ENCODE data around the gene MTG2. TPM values are rescaled to one million over a fixed set of nuclear protein-coding genes. Genes with fewer than 3 reads are reported as not detected.

The MTG2 gene
- polyA plus RNA-seq, 1 of the 3 experiments (the other 2 are of a cell fraction): 42.9 TPM

DNA sequence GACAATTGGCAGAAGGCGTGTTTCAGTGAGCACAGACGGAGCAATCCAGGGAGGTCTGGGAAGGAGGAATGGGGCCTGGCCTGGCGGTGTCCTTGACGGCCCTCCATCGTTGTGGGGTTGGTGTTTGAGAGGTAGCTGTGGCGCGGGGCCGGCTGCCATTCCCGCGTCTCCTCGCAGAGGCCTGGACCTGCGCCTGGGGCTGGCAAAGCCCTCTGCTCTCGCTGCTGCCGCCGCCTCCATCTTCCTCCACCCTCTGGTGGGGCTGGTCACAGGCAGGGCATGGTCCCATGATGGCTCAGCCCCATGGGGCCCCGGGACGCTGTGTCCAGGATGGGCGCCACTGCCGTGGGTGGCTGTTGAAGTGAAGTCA, 63.1 kb downstream of the MTG2 start:
- H3K4me3 ChIP-seq (ENCODE audit: low read depth in 2 of 2, low read length in 1 of 2): no peak overlapping the region
- no peak overlapping the region for H2AFZ ChIP-seq (ENCODE audit: low read depth)
- no peak overlapping the region for H3K4me2 ChIP-seq
- ChIA-PET POLR2A (no interaction called here), CTCF (interaction anchor here (0.8 to 1.5 kb wide), 4 partner anchors 9 to 41 kb away, joined by 3 to 4 read pairs (median 3); no protein-coding TSS in a partner anchor)
- DNase-seq: no peak
- H3K27me3 ChIP-seq (ENCODE audit: insufficient read depth): no peaks in the 10 kb centered on the region
- H3K79me2 ChIP-seq (ENCODE audit: insufficient read depth): peaks cover 84% of the 10 kb centered on the region
- no peak overlapping the region for H3K9ac ChIP-seq
- no peak for TF ChIP-seq TAF1 (IDR thresholded peaks at IDR 0.05; ENCODE audit: borderline replicate concordance, low read depth, low read length)
- TF ChIP-seq YY1 (IDR thresholded peaks at IDR 0.05; ENCODE audit: low read depth): no peak
- no peak for TF ChIP-seq FOXM1 (IDR thresholded peaks at IDR 0.05; ENCODE audit: low read depth)
- TF ChIP-seq POLR2AphosphoS5 (IDR thresholded peaks at IDR 0.05; ENCODE audit: low read depth, low read length): no peak
- no peak for TF ChIP-seq GABPA (IDR thresholded peaks at IDR 0.05; ENCODE audit: low read depth)
- TF ChIP-seq RCOR1 (IDR thresholded peaks at IDR 0.05; ENCODE audit: low read length): no peak
- no peak for TF ChIP-seq CTCF (IDR thresholded peaks at IDR 0.05)
- TF ChIP-seq EP300 (IDR thresholded peaks at IDR 0.05; ENCODE audit: borderline replicate concordance in 1 of 2, low read depth in 1 of 2, low read length in 1 of 2): no peak
- TF ChIP-seq JUND (IDR thresholded peaks at IDR 0.05): no peak
- TF ChIP-seq, protein P1, sequence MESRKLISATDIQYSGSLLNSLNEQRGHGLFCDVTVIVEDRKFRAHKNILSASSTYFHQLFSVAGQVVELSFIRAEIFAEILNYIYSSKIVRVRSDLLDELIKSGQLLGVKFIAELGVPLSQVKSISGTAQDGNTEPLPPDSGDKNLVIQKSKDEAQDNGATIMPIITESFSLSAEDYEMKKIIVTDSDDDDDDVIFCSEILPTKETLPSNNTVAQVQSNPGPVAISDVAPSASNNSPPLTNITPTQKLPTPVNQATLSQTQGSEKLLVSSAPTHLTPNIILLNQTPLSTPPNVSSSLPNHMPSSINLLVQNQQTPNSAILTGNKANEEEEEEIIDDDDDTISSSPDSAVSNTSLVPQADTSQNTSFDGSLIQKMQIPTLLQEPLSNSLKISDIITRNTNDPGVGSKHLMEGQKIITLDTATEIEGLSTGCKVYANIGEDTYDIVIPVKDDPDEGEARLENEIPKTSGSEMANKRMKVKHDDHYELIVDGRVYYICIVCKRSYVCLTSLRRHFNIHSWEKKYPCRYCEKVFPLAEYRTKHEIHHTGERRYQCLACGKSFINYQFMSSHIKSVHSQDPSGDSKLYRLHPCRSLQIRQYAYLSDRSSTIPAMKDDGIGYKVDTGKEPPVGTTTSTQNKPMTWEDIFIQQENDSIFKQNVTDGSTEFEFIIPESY (IDR thresholded peaks at IDR 0.05; ENCODE audit: borderline replicate concordance, low read depth): no peak
- no peak for TF ChIP-seq FOSL2 (IDR thresholded peaks at IDR 0.05; ENCODE audit: borderline replicate concordance, low read depth)
- no peak for TF ChIP-seq ELF1 (IDR thresholded peaks at IDR 0.05)
- no peak for TF ChIP-seq MXI1 (IDR thresholded peaks at IDR 0.05; ENCODE audit: low read depth, low read length)
- no peak for TF ChIP-seq GATA2 (CRISPR knock-in tag; IDR thresholded peaks at IDR 0.05)
- no peak for TF ChIP-seq SMC3 (IDR thresholded peaks at IDR 0.05; ENCODE audit: low read depth, low read length)
- 92% methylated on average over 6 of the region's 19 CpGs for WGBS (ENCODE audit: low lambda C conversion rate)
- H4K20me1 ChIP-seq (ENCODE audit: insufficient read depth): peaks cover 92% of the 10 kb centered on the region
- H3K27ac ChIP-seq (ENCODE audit: low read depth in 2 of 2, low read length in 1 of 2): no peak overlapping the region
- peaks cover 0 to 15% of the 10 kb centered on the region in 2 experiments for H3K36me3 ChIP-seq (replicated peaks in 1 of 2; ENCODE audit: control insufficient read depth in 1 of 2, insufficient read depth in 2 of 2, low read length in 1 of 2)
- no peaks in the 10 kb centered on the region; a peak in 1 of 4 replicates for H3K4me1 ChIP-seq (ENCODE audit: control insufficient read depth in 1 of 2, insufficient read depth in 2 of 2, low read depth in 1 of 2, low read length in 1 of 2)
- H3K9me2 ChIP-seq: no peaks in the 10 kb centered on the region
- H3F3A ChIP-seq (replicated peaks; ENCODE audit: insufficient read depth): no peaks in the 10 kb centered on the region
- no peaks in the 10 kb centered on the region for H3K9me3 ChIP-seq

GRCh38 chr20:62246431-62246830, 63.6 kb downstream of the MTG2 start:
- H3K27ac ChIP-seq (ENCODE audit: low read depth in 2 of 2, low read length in 1 of 2): no peak overlapping the region
- H3K9me2 ChIP-seq: no peaks in the 10 kb centered on the region
- no peak overlapping the region for H3K9ac ChIP-seq
- CTCF ChIA-PET: interaction anchor here (1.0 to 1.5 kb wide), 3 partner anchors 13 to 41 kb away, joined by 3 to 4 read pairs (median 3); no protein-coding TSS in a partner anchor
- POLR2A ChIA-PET: no interaction called here
- no peak overlapping the region for H3K4me3 ChIP-seq (ENCODE audit: low read depth in 2 of 2, low read length in 1 of 2)
- H3K27me3 ChIP-seq (ENCODE audit: insufficient read depth): no peaks in the 10 kb centered on the region
- H3K4me2 ChIP-seq: no peak overlapping the region
- H3K9me3 ChIP-seq: no peaks in the 10 kb centered on the region
- no peak for DNase-seq
- 83% methylated on average over 5 of the region's 8 CpGs for WGBS (ENCODE audit: low lambda C conversion rate)
- no peak overlapping the region for H2AFZ ChIP-seq (ENCODE audit: low read depth)
- H3F3A ChIP-seq (replicated peaks; ENCODE audit: insufficient read depth): no peaks in the 10 kb centered on the region
- peaks cover 84% of the 10 kb centered on the region for H3K79me2 ChIP-seq (ENCODE audit: insufficient read depth)
- H3K36me3 ChIP-seq (replicated peaks in 1 of 2; ENCODE audit: control insufficient read depth in 1 of 2, insufficient read depth in 2 of 2, low read length in 1 of 2): peaks cover 0 to 15% of the 10 kb centered on the region in 2 experiments
- no peaks in the 10 kb centered on the region; a peak in 1 of 4 replicates for H3K4me1 ChIP-seq (ENCODE audit: control insufficient read depth in 1 of 2, insufficient read depth in 2 of 2, low read depth in 1 of 2, low read length in 1 of 2)
- TF ChIP-seq USF1 (IDR thresholded peaks at IDR 0.05; ENCODE audit: borderline replicate concordance, low read depth) (no peak), TEAD4 (IDR thresholded peaks at IDR 0.05; ENCODE audit: borderline replicate concordance, insufficient read depth) (no peak), RFX5 (IDR thresholded peaks at IDR 0.05; ENCODE audit: low read length) (no peak), NFIC (IDR thresholded peaks at IDR 0.05; ENCODE audit: borderline replicate concordance) (no peak)
- peaks cover 87% of the 10 kb centered on the region for H4K20me1 ChIP-seq (ENCODE audit: insufficient read depth)
